OCI-LY7 (cell line): ENCODE data around the gene PACS1. TPM values are rescaled to one million over a fixed set of nuclear protein-coding genes. Genes with fewer than 3 reads are reported as not detected.
A peak's percentile ranks its signal among the peaks of the same experiment; 100 is the strongest.

Experiments used
- BruUV-seq: library from RNA; stranded (reverse); fragments of 400-500 nt; replicated peaks from 2 replicates; lab custom pipeline; 2021; lab: Mats Ljungman, UMichigan
- CTCF ChIA-PET: fragments of 300-600 bp; sonication (Branson Sonifier 250); formaldehyde crosslinking; loops from one replicate; lab custom pipeline; 2022; ENCODE audit warnings: antibody characterized with exemption; ENCODE audit not compliant: unreplicated experiment; lab: Charles Lee
- POLR2A ChIA-PET: fragments of 300-600 bp; sonication (Branson Sonifier 250); formaldehyde crosslinking; loops from one replicate; lab custom pipeline; 2022; ENCODE audit warnings: antibody characterized with exemption; lab: Charles Lee
- DNase-seq: peaks from one replicate; pipeline ENCODE4 v3.0.0-alpha.2; 2015; ENCODE audit warnings: low spot score
- H2AFZ ChIP-seq: fragments of 200-600 bp; sonication (generic), shearing (Covaris generic); 2 replicates; pipeline ENCODE4 v1.6.1; 2014; ENCODE audit warnings: mild to moderate bottlenecking, antibody characterized with exemption, low read length, moderate library complexity
- H3K27ac ChIP-seq: fragments of 200-600 bp; sonication (generic); 2 replicates; pipeline ENCODE4 v1.5.1; 2014; ENCODE audit warnings: mixed run types, low read depth, mild to moderate bottlenecking, moderate library complexity, low read length, inconsistent platforms; ENCODE audit not compliant: poor library complexity, severe bottlenecking
- H3K36me3 ChIP-seq: fragments of 200-600 bp; sonication (generic); 2 replicates; pipeline ENCODE4 v1.6.1; 2014; ENCODE audit warnings: mild to moderate bottlenecking, antibody characterized with exemption, low read length, moderate library complexity, mixed read lengths; ENCODE audit not compliant: insufficient read depth
- H3K4me1 ChIP-seq: fragments of 200-600 bp; sonication (generic); 2 replicates; pipeline ENCODE4 v1.5.1; 2014; ENCODE audit warnings: mild to moderate bottlenecking, low read length; ENCODE audit not compliant: insufficient read depth, poor library complexity, severe bottlenecking
- H3K4me2 ChIP-seq: fragments of 200-600 bp; sonication (generic); 2 replicates; pipeline ENCODE4 v1.6.1; 2014; ENCODE audit warnings: mild to moderate bottlenecking, low read length
- H3K4me3 ChIP-seq: fragments of 200-600 bp; sonication (generic); 2 replicates; pipeline ENCODE4 v1.5.1; 2014; ENCODE audit warnings: mild to moderate bottlenecking, low read depth, low read length; ENCODE audit not compliant: poor library complexity, severe bottlenecking
- H3K79me2 ChIP-seq: fragments of 200-600 bp; sonication (generic); 2 replicates; pipeline ENCODE4 v1.6.1; 2016; ENCODE audit warnings: low read depth, mild to moderate bottlenecking, low read length, moderate library complexity, mixed read lengths; ENCODE audit not compliant: insufficient read depth
- H3K9me2 ChIP-seq: fragments of 200-600 bp; sonication (generic); 2 replicates; pipeline ENCODE4 v1.6.1; 2016; ENCODE audit warnings: mild to moderate bottlenecking, low read length, mixed read lengths; ENCODE audit not compliant: insufficient read depth
- H3K9me3 ChIP-seq: fragments of 200-600 bp; sonication (generic); 2 replicates; pipeline ENCODE4 v1.6.1; 2014; ENCODE audit warnings: mild to moderate bottlenecking, mixed run types, low read length, mixed read lengths
- H4K20me1 ChIP-seq: fragments of 200-600 bp; sonication (generic); 2 replicates; pipeline ENCODE4 v1.6.1; 2014; ENCODE audit warnings: mild to moderate bottlenecking, antibody characterized with exemption, low read length, moderate library complexity, mixed read lengths; ENCODE audit not compliant: insufficient read depth
- EZH2phosphoT487 ChIP-seq: fragments of 200-600 bp; sonication (generic); IDR thresholded peaks from 2 replicates; pipeline ENCODE4 v1.6.1; 2018; ENCODE audit warnings: low read depth, borderline replicate concordance, mild to moderate bottlenecking, mixed run types, antibody characterized with exemption, low read length, moderate library complexity, mixed read lengths
- intact Hi-C: fragments of 100-400 bp; cut with micrococcal nuclease; formaldehyde crosslinking; loops from one replicate; pipeline ENCODE4 v1.10.0; 2022; ENCODE audit not compliant: unreplicated experiment
- total RNA-seq, 2 experiments: library from RNA; depleted of rRNA in 1 of 2; stranded (reverse); fragments of >200 nt in 1 of 2; shearing (Covaris generic) in 1 of 2; gene quantifications; 2 replicates each; pipeline ENCODE4 v1.2.3, GENCODE V29; 2014 to 2022
- TF ChIP-seq, protein P1 (sequence below): fragments of 200-600 bp; sonication (generic); conservative IDR thresholded peaks from 2 replicates; pipeline ENCODE4 v1.5.1; 2014; ENCODE audit warnings: mild to moderate bottlenecking, antibody characterized with exemption, low read length, moderate library complexity, mixed read lengths

Gene PACS1
- total RNA-seq, 2 experiments from 2014 or later: 23.7 to 52.5 TPM

DNA sequence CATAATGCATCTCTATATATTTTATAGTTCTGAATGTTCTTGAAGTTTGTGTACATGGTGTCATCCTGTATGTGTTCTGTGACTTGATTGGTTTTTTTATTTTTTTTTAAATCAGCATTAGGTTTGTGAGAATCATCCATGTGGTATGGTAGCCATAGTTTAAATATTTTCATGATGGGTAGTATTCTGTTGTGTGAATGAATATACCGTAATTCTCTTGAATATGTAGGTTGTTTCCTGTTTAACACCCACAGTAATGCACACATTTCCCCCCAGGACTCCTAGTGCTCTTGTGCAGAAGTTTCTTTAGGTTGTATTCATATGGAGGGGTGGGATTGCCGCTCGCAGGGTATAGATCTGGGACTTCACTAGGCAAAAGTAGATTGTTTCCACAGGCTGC is 2.0 kb downstream of the PACS1 start:
- Histone ChIP-seq H4K20me1 (no peaks in the 10 kb centered on the region), H3K4me2 (peak overlapping the region; percentile 87), H2AFZ (no peak overlapping the region), H3K36me3 (peaks cover 43% of the 10 kb centered on the region), H3K9me3 (no peaks in the 10 kb centered on the region), H3K9me2 (no peaks in the 10 kb centered on the region), H3K79me2 (peaks cover 15% of the 10 kb centered on the region; the same call in 1 of the 2 replicates), H3K4me1 (peaks cover 50% of the 10 kb centered on the region), H3K27ac (peak overlapping the region; percentile 54), H3K4me3 (peak overlapping the region; percentile 83)
- CTCF ChIA-PET: interaction anchor here (1.8 kb wide), 1 partner anchor 9 kb away, joined by 4 read pairs; no protein-coding TSS in a partner anchor
- TF ChIP-seq, protein P1, sequence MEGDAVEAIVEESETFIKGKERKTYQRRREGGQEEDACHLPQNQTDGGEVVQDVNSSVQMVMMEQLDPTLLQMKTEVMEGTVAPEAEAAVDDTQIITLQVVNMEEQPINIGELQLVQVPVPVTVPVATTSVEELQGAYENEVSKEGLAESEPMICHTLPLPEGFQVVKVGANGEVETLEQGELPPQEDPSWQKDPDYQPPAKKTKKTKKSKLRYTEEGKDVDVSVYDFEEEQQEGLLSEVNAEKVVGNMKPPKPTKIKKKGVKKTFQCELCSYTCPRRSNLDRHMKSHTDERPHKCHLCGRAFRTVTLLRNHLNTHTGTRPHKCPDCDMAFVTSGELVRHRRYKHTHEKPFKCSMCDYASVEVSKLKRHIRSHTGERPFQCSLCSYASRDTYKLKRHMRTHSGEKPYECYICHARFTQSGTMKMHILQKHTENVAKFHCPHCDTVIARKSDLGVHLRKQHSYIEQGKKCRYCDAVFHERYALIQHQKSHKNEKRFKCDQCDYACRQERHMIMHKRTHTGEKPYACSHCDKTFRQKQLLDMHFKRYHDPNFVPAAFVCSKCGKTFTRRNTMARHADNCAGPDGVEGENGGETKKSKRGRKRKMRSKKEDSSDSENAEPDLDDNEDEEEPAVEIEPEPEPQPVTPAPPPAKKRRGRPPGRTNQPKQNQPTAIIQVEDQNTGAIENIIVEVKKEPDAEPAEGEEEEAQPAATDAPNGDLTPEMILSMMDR: no peak
- no peak for TF ChIP-seq EZH2phosphoT487
- DNase-seq: no peak
- BruUV-seq: no TSS peak
- POLR2A ChIA-PET: interaction anchor here (0.7 to 1.3 kb wide), 2 partner anchors 11 to 31 kb away, joined by 3 read pairs; no protein-coding TSS in a partner anchor
- intact Hi-C loops: no loop called here

- intact Hi-C loops: no loop called here
- BruUV-seq: no TSS peak
- H3K36me3 ChIP-seq: peaks cover 39% of the 10 kb centered on the region
- no peaks in the 10 kb centered on the region for H3K9me3 ChIP-seq
- no peaks in the 10 kb centered on the region for H3K9me2 ChIP-seq
- H3K79me2 ChIP-seq: peaks cover 15% of the 10 kb centered on the region; the same call in 1 of the 2 replicates
- POLR2A ChIA-PET: interaction anchor here (0.7 kb wide), 1 partner anchor 31 kb away, joined by 3 read pairs; no protein-coding TSS in a partner anchor
- peak overlapping the region; percentile 87 for H3K4me2 ChIP-seq
- peaks cover 51% of the 10 kb centered on the region for H3K4me1 ChIP-seq
- peak overlapping the region; percentile 54 for H3K27ac ChIP-seq
- DNase-seq: no peak
- TF ChIP-seq, protein P1: no peak
- no peak for TF ChIP-seq EZH2phosphoT487
- H2AFZ ChIP-seq: no peak overlapping the region
- no peaks in the 10 kb centered on the region for H4K20me1 ChIP-seq
- CTCF ChIA-PET: interaction anchor here (1.8 kb wide), 1 partner anchor 9 kb away, joined by 4 read pairs; no protein-coding TSS in a partner anchor
- peak overlapping the region; percentile 83 for H3K4me3 ChIP-seq
Observed at GRCh38 chr11:66072518-66072917, 2.4 kb downstream of the PACS1 start.

DNA sequence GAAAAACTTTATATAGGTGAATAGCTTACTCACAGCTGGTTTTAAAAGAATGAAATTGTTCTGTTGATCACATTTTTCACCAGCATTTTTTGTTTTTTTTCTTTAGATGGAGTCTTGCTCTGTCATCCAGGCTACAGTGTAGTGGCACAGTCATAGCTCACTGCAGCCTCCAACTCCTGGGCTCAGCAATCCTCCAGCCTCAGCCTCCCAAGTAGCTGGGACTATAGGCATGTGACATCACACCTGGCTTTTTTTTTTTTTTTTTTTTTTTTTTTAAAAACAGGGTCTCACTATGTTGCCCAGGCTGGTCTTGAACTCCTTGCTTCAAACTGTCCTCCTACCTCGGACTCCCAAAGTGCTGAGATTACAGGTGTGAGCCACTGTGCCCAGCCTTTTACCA is 3.6 kb downstream of the PACS1 start:
- Histone ChIP-seq H4K20me1 (no peaks in the 10 kb centered on the region), H3K4me1 (peaks cover 56% of the 10 kb centered on the region), H3K4me2 (no peak overlapping the region), H3K79me2 (peaks cover 15% of the 10 kb centered on the region; the same call in 1 of the 2 replicates), H3K4me3 (no peak overlapping the region), H3K9me3 (no peaks in the 10 kb centered on the region), H3K27ac (peak overlapping the region; percentile 0), H2AFZ (no peak overlapping the region), H3K36me3 (peaks cover 27% of the 10 kb centered on the region), H3K9me2 (no peaks in the 10 kb centered on the region)
- POLR2A ChIA-PET: interaction anchor here (0.7 to 1.5 kb wide), 2 partner anchors 9 to 14 kb away, joined by 4 to 7 read pairs; no protein-coding TSS in a partner anchor
- BruUV-seq: no TSS peak
- DNase-seq: no peak
- intact Hi-C loops: no loop called here
- TF ChIP-seq EZH2phosphoT487: no peak
- TF ChIP-seq, protein P1: no peak
- CTCF ChIA-PET: no interaction called here
